ENCODE results near the gene SIRT7.

The SIRT7 gene

DNA sequence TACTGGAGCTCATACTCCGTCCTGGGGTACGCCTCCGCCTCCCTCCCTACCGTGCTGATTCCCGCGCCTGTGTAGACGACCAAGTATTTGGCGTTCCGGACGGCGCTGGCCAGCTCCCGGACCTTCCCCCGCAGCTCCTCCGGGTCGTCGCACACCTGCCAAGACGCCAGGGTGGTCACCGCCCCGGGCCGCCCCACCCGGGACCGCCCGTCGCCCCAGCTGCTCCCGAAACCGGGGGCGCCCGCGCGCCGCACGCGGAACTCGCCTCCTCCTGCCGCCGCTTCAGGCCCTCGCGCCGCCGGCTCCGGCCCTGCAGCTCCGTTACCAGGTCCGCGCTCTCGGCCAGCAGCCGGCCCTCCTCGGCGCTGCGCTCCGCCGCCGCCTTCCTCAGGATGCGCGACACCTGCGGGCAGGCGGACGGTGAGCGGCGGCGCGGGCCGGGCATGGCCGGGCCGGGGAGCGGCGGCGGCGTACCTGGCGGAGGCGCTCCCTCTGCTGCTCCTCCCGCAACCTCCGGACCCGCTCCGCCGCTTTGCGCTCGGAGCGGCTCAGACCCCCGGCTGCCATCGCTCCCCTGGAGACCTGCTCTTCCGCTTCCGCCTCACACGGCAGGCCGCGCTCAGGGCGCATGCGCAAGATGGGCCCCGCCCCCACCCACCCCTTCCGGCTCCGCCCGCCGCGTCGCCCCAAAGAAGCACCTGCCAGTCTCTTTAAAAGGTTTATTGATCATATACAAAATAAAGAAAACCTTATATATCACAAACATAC, at the start of gene SIRT7:
SIRT7 (minus strand) TSS at position 612 of the 768 bp plus-strand sequence; CDS start at position 567, 45 bp downstream.
- DNase-seq = peak; percentile 89

DNA sequence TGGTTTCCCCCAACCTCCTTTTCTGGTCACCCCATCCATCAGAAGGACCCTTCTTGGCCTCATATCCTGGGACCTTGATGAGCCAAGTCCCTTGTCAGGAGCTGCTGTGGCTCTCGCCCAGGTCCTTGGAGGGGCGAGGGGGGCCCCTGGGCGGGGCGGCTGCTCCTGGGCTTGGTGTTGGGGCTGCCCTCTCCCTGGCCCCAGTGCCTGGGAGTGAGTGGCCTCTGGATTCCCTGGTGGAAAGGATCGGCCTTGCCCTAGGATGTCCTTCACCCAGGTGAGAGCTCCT, 49.2 kb upstream of the SIRT7 start:
- no peak for DNase-seq

- DNase-seq = peak; percentile 88
Observed at GRCh38 chr17:81966343-81967243, 48.6 kb upstream of the SIRT7 start.

GRCh38 chr17:81964081-81964849, 46.3 kb upstream of the SIRT7 start:
- DNase-seq = no peak

DNA sequence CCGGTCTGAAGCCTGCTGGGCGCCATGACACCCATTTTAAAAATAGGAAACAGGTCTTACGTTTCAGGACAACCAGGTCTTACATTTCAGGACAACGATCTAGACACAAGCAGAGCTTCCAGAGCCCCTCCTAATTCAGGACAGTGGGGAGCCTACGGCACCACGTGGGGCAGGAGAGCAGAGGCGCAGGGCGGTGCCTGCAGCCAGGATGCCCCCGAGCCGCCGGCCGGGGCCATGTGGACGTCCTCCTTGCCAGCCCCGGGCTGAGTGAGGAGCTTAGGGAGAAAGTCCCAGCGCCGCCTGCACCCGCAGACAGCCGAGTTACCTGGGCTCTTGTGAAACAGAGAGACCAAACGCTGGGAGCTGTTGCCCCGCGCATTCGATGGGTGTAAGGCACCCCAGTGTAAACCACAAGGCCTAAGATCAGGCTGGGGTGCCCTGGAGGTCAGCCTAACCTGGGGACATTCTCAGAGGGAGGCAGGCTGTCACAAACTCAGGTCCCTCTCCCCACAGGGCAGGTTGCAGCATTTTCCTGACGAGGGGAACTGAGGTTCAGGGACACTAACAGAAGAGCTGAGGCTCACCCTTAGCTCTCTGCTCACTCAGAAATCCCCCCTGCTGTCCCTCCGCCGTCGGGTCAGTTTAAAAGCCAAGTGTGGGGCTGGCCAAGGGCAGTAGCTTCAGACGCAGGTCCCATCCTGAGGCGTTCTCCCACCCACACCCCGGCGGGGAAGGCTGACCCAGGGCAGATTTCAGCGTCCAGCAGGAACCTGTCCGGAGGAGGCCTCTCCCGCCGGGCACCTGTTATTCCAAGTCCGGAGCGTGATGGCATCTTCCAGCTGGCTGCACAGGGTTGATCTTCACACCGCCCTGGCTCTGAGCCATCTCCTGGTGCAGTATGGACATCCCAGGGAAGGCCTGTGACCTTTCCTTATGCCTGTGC, 44.8 kb upstream of the SIRT7 start:
- DNase-seq = no peak

GRCh38 chr17:81961521-81962498, 43.8 kb upstream of the SIRT7 start:
- no peak for DNase-seq

GRCh38 chr17:81961087-81961511, 43.1 kb upstream of the SIRT7 start, which contains the start of gene NOTUM:
Gene NOTUM, minus strand, starts transcription at chr17:81961187. Its CDS starts 278 bp downstream, at chr17:81960909.
- DNase-seq = peak; percentile 59

GRCh38 chr17:81960130-81960958, 42.4 kb upstream of the SIRT7 start:
- no peak for DNase-seq

DNA sequence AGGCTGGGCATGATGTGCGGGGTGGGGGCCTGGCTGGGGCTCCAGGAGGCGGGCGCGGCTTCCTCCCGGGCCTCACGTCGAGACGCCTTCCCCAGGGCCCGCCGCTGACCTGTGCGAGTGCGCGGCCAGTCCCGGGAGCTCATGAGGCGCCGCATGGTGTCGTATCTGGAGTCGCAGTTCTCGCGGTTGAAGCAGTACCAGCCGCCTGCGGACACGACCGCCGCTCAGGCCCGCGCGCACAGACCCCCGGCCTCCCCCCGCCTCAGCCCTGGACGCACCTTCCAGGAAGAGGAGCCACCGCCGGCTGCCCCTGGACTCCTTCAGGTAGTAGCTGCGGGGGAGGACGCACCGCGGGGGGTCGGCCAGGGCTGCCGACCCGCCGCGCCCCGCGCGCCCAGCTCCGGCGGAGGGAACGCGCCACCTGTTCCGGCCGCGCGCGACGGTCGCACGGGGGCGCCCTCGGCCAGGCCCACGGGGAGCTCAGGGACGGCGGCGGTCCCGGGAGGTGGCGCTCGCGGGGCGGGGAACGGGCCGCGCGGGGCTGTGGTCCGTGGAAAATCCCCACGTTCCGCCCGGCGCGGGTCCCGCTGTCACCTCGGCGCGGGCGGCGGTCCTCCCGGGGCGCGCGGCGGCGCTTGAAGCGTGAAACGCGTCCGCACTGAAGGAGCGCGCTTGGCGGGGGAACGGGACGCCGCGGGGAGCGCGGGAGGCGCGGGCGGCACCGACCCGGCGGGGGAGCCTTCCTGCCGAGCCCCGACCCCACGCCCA, 41.6 kb upstream of the SIRT7 start:
- DNase-seq = peak; percentile 67

DNA sequence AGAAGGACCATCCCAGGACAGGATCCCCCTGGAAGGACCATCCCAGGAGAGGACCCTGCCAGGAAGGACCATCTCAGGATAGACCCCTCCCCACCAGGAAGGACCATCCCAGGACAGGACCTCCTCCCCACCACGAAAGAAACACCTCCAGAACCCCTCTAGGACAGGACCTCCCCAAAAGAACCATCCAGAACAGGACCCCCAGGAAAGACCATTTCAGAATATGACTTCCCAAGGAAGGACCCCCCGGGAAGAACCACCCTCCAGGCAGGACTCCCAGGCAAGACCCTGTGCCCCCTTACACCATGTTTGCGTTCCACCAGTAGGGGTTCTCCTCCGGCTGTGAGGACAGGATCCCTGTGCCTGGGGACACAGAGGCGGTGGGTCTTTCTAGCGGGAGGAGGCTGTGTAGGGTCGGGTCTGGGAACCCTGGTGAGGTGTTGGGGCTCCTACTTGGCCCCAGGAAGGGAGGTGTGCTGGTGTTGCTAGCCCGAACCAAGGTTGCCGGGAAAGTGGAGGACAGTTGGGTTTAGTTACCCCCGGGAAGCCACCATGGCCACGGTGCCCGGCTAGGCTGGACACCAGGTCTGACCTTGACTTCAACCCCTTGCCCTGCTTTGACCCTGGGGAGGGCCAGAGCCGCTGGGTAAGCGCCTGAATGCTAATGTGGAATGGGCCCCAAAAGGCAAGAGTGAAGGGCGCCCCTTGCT, 40.8 kb upstream of the SIRT7 start:
- no peak for DNase-seq

- no peak for DNase-seq
Observed at GRCh38 chr17:81957691-81958432, 39.9 kb upstream of the SIRT7 start.

- no peak for DNase-seq
Observed at GRCh38 chr17:81956607-81957589, 38.9 kb upstream of the SIRT7 start.

- DNase-seq = no peak
Observed at GRCh38 chr17:81955756-81956544, 38.0 kb upstream of the SIRT7 start.

DNA sequence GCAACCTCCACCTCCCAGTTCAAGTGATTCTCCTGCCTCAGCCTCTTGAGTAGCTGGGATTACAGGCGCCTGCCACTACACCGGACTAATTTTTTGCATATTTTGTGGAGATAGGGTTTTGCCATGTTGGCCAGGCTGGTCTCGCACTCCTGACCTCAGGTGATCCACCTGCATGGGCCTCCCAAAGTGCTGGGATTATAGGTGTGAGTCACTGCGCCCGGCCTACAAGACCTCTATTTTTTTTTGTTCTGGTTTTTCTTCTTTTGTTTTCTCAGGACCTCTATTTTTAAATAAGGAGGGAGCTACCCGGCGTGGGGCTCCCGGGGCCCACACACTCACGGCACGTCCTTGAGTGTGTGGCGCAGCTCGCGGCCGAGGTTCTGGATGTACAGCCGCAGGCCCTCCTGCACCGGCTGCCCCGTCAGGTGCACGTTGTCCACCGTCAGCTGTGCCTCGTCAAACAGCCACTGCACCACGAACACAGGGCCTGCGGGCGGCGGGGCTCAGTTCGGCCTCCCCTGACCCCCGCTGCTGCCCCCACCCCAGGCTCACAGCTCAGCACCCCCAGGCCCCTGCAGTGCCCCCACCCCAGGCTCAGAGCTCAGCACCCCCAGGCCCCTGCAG, 37.2 kb upstream of the SIRT7 start:
- no peak for DNase-seq

Measured in right hindlimb (tissue), 1 donor.